ENCODE results near the gene MEF2A.

The MEF2A gene

GRCh38 chr15:99703603-99704443 lies 138.0 kb downstream of the MEF2A start:
- no peak for DNase-seq (ENCODE audit: low read depth in 3 of 3)

GRCh38 chr15:99704444-99704838 lies 138.7 kb downstream of the MEF2A start:
- DNase-seq (ENCODE audit: low read depth in 3 of 3), result no peak

- peak in 1 of 3 donors; percentile 27 for DNase-seq (ENCODE audit: low read depth in 3 of 3)
These were observed 140.9 kb downstream of the MEF2A start for GRCh38 chr15:99706557-99707303.

GRCh38 chr15:99707473-99708270 lies 141.9 kb downstream of the MEF2A start:
- DNase-seq (ENCODE audit: low read depth in 3 of 3), result peak in 1 of 3 donors; percentile 34

- no peak for DNase-seq (ENCODE audit: low read depth in 3 of 3)
These were observed 142.8 kb downstream of the MEF2A start for GRCh38 chr15:99708563-99708962.

- no peak for DNase-seq (ENCODE audit: low read depth in 3 of 3)
These were observed 143.6 kb downstream of the MEF2A start for GRCh38 chr15:99709243-99709986.

GRCh38 chr15:99711625-99712024 lies 145.8 kb downstream of the MEF2A start:
- no peak for DNase-seq (ENCODE audit: low read depth in 3 of 3)

GRCh38 chr15:99712415-99712814 lies 146.6 kb downstream of the MEF2A start:
- no peak for DNase-seq (ENCODE audit: low read depth in 3 of 3)

- no peak for DNase-seq (ENCODE audit: low read depth in 3 of 3)
These were observed 150.8 kb downstream of the MEF2A start for GRCh38 chr15:99716540-99717095.

GRCh38 chr15:99717161-99718009 lies 151.6 kb downstream of the MEF2A start:
- no peak for DNase-seq (ENCODE audit: low read depth in 3 of 3)

- no peak for DNase-seq (ENCODE audit: low read depth in 3 of 3)
These were observed 152.6 kb downstream of the MEF2A start for GRCh38 chr15:99718421-99718820.

GRCh38 chr15:99719096-99719541 lies 153.3 kb downstream of the MEF2A start:
- no peak for DNase-seq (ENCODE audit: low read depth in 3 of 3)

- no peak for DNase-seq (ENCODE audit: low read depth in 3 of 3)
These were observed 154.7 kb downstream of the MEF2A start for GRCh38 chr15:99720533-99720932.

- no peak for DNase-seq (ENCODE audit: low read depth in 3 of 3)
These were observed 155.5 kb downstream of the MEF2A start for GRCh38 chr15:99721104-99721778.

GRCh38 chr15:99721896-99722295 lies 156.1 kb downstream of the MEF2A start:
- DNase-seq (ENCODE audit: low read depth in 3 of 3), result no peak

GRCh38 chr15:99722406-99722805 lies 156.6 kb downstream of the MEF2A start:
- no peak for DNase-seq (ENCODE audit: low read depth in 3 of 3)

GRCh38 chr15:99726333-99726732 lies 160.5 kb downstream of the MEF2A start:
- no peak for DNase-seq (ENCODE audit: low read depth in 3 of 3)

GRCh38 chr15:99727330-99727729 lies 161.5 kb downstream of the MEF2A start:
- no peak for DNase-seq (ENCODE audit: low read depth in 3 of 3)

GRCh38 chr15:99727733-99728132 lies 161.9 kb downstream of the MEF2A start:
- DNase-seq (ENCODE audit: low read depth in 3 of 3), result no peak

- DNase-seq (ENCODE audit: low read depth in 3 of 3), result no peak
These were observed 163.1 kb downstream of the MEF2A start for GRCh38 chr15:99728916-99729315.

Data from stimulated activated CD4-positive, alpha-beta T cell treated with anti-CD3 and anti-CD28 coated beads, TNF-alpha, amount 100 ng/mL, for 48 hours (primary cell).